ENCODE results near the gene SMOC2.

DNA sequence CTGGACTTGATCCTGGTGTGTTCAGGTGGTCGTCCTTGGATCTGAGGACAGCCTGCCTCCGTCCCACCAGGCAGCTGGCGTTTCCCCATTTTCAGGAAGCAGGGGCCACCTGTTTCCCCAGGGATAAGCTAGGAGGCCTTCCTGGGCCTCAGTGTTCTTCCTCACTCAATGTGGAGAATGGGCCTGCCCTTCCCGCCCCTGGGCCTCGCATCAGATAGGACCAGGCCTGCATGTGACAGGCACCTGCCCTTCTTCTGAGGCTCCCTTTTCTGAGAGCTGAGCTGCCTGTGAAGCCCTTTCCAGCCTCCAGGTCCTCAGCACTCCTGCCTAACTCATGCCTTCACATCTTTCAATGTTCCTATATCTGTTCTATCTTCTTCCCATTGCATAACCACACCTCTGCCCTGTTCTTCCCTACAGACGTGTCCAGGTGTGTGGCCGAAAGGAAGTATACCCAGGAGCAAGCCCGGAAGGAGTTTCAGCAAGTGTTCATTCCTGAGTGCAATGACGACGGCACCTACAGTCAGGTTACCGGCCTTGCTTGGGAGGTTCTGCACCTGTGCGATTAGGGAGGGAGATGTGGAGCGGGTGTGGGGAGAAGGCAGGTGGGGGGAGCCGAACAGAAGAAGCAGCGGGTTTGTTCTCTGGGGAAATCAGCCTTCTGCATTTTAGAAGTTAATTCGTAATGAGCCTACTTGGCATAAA is 85.1 kb downstream of the SMOC2 start:
- TF ChIP-seq, protein P1, sequence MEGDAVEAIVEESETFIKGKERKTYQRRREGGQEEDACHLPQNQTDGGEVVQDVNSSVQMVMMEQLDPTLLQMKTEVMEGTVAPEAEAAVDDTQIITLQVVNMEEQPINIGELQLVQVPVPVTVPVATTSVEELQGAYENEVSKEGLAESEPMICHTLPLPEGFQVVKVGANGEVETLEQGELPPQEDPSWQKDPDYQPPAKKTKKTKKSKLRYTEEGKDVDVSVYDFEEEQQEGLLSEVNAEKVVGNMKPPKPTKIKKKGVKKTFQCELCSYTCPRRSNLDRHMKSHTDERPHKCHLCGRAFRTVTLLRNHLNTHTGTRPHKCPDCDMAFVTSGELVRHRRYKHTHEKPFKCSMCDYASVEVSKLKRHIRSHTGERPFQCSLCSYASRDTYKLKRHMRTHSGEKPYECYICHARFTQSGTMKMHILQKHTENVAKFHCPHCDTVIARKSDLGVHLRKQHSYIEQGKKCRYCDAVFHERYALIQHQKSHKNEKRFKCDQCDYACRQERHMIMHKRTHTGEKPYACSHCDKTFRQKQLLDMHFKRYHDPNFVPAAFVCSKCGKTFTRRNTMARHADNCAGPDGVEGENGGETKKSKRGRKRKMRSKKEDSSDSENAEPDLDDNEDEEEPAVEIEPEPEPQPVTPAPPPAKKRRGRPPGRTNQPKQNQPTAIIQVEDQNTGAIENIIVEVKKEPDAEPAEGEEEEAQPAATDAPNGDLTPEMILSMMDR (IDR thresholded peaks at IDR 0.05) = no peak
- no peak for TF ChIP-seq POLR2A (IDR thresholded peaks at IDR 0.05)
